ENCODE measurements around the gene NUMB. TPM values are rescaled to one million over a fixed set of nuclear protein-coding genes. Genes with fewer than 3 reads are reported as not detected.

NUMB gene
- total and polyA plus RNA-seq, 2 donors (not counting 3 experiments of a cell fraction or from before 2014, with no cell fraction given) = 128 to 164 TPM

- Histone ChIP-seq H3K9me3 (replicated peaks; ENCODE audit: control insufficient read depth, insufficient read depth, low read length) (no peaks in the 10 kb centered on the region), H3K27me3 (ENCODE audit: control insufficient read depth in 2 of 2, insufficient read depth in 2 of 2, low read length in 2 of 2) (no peaks in the 10 kb centered on the region), H4K20me1 (replicated peaks; ENCODE audit: control insufficient read depth, extremely low read depth, insufficient read depth, low read length) (peaks cover 7% of the 10 kb centered on the region), H2AFZ (ENCODE audit: low read depth, low read length) (no peak overlapping the region), H3K9me1 (replicated peaks; ENCODE audit: control insufficient read depth, extremely low read depth, insufficient read depth, low read length) (no peaks in the 10 kb centered on the region), H3K27ac (ENCODE audit: insufficient read depth, low read depth, low read length) (no peak overlapping the region), H3K4me1 (ENCODE audit: control insufficient read depth, extremely low read depth, insufficient read depth, low read length) (no peaks in the 10 kb centered on the region), H3K36me3 (ENCODE audit: control insufficient read depth in 2 of 2, extremely low read depth in 1 of 2, insufficient read depth in 2 of 2, low read length in 2 of 2) (no peaks in the 10 kb centered on the region), H3K4me3 (replicated peaks in 1 of 3; ENCODE audit: insufficient read depth in 1 of 3, low read depth in 1 of 3, low read length in 3 of 3) (no peak overlapping the region), H3K4me2 (ENCODE audit: insufficient read depth, low read length) (no peak overlapping the region), H3K9ac (replicated peaks; ENCODE audit: extremely low read depth, insufficient read depth, low read length) (no peak overlapping the region), H3K79me2 (ENCODE audit: control insufficient read depth, insufficient read depth, low read length) (peaks cover 35% of the 10 kb centered on the region)
- intact Hi-C loops (cut with micrococcal nuclease) (no loop called here), dilution Hi-C loops (cut with MboI; ENCODE audit: extremely low pct_ligation_motif_present, low sequenced_read_pairs) (no loop called here)
- ChIA-PET POLR2A (no interaction called here), CTCF (interaction anchor here (0.6 to 1.7 kb wide), 3 partner anchors 10 to 74 kb away, joined by 3 read pairs; no protein-coding TSS in a partner anchor)
- no TSS peak for BruUV-seq (replicated peaks)
- DNase-seq (ENCODE audit: low read depth, low spot score) (no peak), FAIRE-seq (no peak)
- TF ChIP-seq MAX (IDR thresholded peaks at IDR 0.05; ENCODE audit: insufficient read depth, insufficient read length) (no peak), POLR2AphosphoS5 (IDR thresholded peaks at IDR 0.05; ENCODE audit: insufficient read depth, low read depth, low read length) (no peak), POLR2A (IDR thresholded peaks at IDR 0.05; ENCODE audit: low read depth, low read length) (no peak), FOS (IDR thresholded peaks at IDR 0.05; ENCODE audit: borderline replicate concordance, insufficient read depth, low read length) (no peak), EZH2 (IDR thresholded peaks at IDR 0.05; ENCODE audit: borderline replicate concordance, low read depth, low read length, severe bottlenecking) (no peak), MYC (IDR thresholded peaks at IDR 0.05; ENCODE audit: low read depth, low read length) (no peak), CTCF (IDR thresholded peaks at IDR 0.05; ENCODE audit: extremely low read depth in 1 of 2, insufficient read depth in 1 of 2, low read depth in 1 of 2, low read length in 2 of 2) (no peak), JUN (IDR thresholded peaks at IDR 0.05; ENCODE audit: borderline replicate concordance, insufficient read depth, insufficient read length, low read depth) (no peak), GATA2 (IDR thresholded peaks at IDR 0.05; ENCODE audit: insufficient read depth, insufficient read length, low read depth, low read length) (no peak)
These were observed 88.9 kb downstream of the NUMB start for GRCh38 chr14:73369428-73369827.

Data from endothelial cell of umbilical vein (primary cell).